ENCODE results near the gene PMCH.
"Not testable (repeated sequence)": the region's sequence is repeated elsewhere in the genome, so short reads cannot be mapped to it uniquely, and the experiment has no call there.

PMCH gene, protein sequence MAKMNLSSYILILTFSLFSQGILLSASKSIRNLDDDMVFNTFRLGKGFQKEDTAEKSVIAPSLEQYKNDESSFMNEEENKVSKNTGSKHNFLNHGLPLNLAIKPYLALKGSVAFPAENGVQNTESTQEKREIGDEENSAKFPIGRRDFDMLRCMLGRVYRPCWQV

DNA sequence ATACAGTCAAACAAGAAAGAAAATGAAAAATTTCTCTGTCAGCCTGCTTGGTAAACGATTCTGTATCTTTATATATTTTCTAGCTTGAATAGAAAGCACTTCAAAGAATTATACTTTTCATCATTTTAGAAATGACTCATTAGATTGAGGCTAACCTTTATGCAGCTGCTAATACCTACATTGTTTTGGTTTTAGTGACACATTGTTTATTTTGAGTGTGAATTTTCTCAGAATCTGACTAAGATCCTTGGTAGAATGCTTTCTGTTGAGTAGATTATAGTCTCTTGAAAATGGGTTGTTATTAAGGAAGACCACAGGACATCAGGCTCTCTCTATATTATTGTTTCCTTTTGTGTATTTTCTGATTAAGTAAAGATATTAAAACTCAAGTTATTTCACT lies at the start of gene PMCH:
TSS of gene PMCH (minus strand) at position 45 of the 400 bp plus-strand sequence. CDS start 63 bp downstream, outside the sequence.
- DNase-seq: no peak

DNA sequence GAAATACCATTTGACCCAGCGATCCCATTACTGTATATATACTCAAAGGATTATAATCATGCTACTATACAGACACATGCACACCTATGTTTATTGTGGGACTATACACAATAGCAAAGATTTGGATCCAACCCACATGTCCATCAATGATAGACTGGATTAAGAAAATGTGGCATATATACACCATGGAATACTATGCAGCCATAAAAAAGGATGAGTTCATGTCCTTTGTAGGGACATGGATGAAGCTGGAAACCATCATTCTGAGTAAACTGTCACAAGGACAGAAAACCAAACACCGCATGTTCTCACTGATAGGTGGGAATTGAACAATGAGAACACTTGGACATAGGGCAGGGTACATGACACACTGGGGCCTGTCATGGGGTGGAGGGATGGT lies 43.2 kb upstream of the PMCH start:
- DNase-seq: not testable (repeated sequence)

DNA sequence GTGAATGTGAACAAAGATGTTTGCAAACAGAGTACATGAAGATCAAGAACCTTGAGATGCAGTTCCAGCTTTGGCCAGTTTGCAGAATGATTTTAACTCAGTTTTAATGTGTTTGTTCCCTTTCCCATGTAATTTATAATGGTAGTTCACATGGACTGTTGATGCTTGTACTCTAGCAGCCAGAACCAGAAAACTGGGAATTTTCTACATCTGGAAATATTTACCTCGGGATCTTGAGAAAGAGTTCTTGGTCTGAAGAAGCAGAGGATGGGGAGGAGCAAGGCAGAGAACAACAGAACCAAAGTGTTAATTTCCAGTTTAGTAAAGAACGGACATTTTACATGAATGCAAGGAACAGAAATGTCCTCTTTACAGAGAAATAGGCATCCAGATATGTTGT lies 37.0 kb upstream of the PMCH start:
- DNase-seq: no peak

DNA sequence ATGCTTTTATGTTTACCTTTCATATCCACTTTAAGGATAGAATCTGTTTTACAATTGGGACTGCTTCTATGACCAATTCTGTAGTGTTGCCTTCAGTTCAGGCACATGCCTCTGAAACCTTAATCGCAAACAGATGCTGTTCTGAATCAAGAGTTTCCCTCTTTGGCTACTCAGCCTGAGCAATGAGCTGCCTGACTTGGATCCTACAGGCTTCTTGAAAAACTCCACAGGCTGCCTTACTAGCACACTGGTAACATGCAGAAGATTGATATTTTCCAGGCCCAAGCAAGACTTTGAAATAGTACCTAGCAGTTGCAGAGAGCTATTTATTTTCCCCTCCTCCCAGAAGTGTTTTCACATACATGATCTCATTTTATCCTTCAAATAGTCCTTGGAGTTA lies 34.8 kb upstream of the PMCH start:
- no peak for DNase-seq

DNA sequence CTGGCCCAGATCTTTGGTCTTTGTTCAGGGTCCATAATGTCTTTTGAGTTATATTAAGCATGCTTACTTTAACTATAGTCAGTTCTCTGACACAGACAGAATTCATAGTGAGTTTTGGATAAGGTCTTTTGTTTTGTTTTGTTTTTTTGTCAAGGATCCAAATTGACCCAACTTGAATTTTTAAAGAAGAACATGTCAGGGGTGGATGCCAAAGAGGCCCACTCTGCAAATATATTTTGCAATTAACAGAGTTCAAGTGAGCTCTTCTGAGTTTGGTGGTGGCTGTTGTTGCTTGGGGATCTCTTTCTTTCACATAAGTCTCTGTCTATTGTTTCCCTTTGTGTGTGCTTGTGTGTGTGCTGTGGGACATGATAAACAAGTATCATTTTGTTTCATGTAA lies 34.4 kb upstream of the PMCH start:
- DNase-seq: no peak

DNA sequence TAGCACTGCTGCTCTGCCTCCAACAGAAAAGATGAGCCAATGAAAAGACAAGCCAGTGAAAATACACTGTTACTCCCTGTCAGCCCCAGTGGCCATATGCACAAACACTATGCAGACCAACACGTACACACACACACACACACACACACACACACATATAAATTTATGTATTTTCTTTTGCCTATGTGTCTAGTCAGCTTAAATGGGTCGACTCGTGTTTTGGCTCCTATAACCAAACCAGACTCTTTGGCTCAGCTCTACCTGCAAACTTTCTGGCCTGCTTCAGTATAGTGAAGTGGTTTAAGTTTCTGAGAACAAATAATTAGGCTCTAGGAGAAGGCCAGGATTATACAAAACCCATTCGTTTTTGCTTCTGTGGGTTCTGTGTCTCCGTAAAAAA lies 30.3 kb upstream of the PMCH start:
- DNase-seq: no peak

DNA sequence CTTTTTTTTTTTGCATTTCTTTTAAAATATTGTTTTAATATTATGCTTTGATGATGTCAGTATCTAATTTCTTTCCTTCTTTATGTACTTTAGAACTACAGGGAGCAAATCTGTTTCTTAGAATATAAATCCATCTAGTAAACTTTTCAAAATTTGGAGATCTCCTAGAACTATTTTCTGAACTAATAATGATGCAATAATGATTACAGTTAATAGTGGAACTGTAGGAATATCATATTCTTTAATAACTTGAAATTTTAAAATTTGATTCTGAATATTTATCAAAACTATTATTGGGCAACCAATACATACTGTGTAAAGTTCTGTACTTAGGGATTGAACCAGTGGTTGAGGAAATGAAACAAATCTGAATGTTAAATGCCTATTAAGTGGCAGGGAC lies 23.1 kb upstream of the PMCH start:
- no peak for DNase-seq

DNA sequence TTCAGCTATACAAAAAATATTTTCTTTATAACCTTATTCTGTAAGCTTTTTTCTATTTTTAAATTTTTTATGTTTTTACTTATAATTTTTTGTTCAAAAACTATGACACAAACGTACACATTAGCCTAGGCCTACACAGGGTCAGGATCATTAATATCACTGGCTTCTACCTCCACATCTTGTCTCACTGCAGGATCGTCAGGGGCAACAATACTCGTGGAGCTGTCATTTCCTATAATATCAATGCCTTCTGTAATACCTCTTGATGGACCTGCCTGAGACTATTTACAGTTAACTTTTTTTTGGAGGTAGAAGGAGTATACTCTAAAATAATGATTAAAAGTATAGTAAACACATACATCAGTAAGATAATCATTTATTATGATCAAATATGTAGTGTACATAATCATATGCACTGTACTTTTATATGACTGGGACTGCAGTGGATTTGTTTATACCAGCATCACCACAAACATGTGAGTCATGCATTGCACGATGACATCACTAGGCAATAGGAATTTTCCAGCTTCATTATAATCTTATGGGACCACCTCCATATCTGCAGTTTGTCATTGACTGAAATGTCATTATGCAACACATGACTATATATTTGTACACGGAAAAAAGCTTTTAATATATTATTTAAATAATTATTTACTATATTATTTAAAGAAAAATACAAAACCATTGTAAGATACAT lies 18.5 kb upstream of the PMCH start:
- DNase-seq: no peak

DNA sequence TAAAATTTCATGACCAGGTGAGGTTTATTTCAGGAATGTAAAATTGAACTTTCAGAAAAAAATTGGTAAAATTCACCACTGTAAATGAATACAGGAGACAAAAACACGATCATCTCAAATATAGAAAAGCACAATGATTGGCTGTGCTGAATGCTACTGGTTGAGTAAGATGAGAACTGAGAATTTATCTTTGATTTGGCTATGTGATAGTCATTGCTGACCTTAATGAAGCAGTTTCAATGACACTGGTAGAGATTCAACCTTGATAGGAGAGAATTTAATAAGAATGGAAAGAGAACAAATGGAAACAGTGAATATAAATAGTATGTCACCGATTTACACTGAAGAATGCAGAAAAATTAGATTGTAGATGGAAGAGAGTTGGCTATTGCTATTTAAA lies 6.4 kb upstream of the PMCH start:
- DNase-seq: no peak

DNA sequence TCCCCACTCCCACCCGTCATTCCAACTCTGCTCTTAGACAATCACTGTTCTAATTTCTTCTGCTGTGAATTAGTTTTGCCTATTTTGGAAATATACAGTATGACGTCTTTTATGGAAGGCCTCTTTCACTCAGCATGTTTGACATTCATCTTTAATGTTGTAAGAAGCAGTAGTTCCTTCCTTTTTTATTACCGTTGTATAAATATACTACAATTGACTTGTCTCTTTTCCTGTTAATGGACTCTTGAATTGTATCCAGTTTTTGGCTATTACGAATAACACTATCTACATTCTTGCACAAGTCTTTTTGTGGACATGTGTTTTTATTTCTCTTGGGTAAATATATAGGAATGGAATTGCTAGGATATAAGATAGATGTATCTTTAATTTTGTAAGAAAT lies 4.9 kb upstream of the PMCH start:
- no peak for DNase-seq

DNA sequence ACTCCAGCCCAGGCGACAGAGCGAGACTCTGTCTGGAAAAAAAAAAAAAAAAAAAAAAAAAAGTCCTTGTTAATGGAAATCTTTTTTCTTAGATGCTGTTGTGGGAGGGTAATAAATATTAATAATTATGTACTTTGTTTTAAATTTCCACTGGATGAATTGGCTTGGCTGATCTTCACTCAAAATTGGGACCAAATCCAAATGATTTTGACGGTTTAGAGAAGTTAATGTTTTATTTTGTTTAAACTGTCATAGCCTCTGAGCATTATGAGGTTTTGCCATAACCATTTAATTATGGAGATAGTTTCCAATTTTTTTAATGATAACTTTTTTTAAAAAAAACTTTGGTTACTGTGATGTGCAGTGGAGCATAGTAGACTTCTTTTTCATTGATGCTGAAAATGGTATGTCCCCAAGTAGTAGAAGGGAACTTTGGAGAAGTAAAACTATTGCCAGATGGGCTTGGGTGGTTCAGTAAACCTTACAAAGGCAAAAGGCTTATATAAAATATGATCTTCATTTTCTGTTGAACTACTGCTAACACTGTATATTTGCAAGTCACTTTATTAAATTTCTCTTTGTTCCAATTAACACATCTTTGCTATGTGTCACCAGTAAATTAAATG lies 3.9 kb upstream of the PMCH start:
- DNase-seq: no peak

DNA sequence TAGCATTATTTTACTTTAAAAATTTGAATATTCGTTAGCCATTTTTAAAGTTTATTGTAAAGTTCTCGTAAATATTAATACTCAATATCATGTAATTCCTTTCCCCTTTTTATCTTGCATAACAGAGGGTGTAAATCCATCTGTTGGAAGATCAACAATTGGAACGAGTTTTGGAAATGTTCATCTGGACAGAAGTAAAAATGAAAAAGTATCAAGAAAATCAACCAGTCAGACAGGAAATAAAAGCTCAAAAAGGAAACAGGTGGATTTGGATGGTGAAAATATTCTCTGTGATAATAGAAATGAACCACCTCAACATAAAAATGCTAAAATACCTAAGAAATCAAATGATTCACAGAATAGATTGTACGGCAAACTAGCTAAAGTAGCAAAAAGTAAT lies 1.8 kb downstream of the PMCH start:
- no peak for DNase-seq

DNA sequence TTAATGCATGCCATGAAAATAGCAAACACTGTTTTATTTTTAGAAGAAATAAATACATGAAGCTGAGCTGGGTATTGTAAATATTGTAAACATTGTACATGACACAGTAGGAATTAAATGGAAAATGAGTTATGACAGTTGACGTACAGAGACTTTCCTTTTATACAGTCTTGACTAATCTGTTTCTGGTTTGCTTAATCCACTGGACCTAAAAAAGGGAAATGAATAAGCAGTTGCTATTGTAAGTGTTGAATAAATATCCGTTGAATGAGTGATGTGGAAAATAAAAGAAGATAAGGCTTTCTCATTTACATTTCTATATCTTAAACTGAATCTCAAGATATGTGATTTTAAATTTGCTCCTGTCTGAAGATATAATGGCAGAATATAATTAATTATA lies 15.0 kb downstream of the PMCH start:
- no peak for DNase-seq

DNA sequence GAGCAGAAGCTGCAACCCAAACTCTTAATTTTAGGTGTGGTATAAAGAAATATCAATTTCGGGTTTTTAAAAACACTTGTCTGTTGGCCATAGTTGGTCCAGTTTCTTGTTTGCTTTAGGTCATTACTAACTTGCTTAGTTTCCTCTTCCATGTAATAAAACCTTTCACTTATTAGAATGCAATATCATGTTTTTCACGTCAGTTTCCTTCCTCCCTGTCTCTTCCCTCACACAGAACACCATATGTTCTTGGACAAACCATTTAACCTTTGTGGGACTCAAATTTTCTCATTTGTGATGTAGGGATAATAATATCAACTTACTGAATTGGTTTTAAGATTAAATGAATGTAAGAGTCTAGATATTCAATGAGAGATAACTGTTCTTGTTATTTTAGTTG lies 22.9 kb downstream of the PMCH start:
- DNase-seq: no peak

DNA sequence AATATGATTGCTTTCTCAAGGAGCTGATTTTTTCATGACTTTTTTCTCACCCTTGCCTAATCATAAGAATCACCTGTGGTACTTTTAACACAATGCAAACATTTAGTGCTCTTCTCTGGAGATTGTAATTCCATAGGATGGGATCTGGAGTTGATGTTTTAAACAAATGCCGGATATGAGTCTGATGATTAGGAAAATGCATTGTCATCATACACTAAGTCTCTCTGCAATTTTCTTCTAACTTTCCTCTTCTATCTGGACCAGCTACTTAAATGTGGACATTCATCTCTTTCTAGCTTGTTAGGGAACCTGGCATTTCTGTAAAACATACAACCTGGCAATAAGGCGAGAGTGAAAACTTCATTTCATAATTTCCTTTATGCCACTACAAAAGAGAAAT lies 23.5 kb downstream of the PMCH start:
- DNase-seq: no peak

DNA sequence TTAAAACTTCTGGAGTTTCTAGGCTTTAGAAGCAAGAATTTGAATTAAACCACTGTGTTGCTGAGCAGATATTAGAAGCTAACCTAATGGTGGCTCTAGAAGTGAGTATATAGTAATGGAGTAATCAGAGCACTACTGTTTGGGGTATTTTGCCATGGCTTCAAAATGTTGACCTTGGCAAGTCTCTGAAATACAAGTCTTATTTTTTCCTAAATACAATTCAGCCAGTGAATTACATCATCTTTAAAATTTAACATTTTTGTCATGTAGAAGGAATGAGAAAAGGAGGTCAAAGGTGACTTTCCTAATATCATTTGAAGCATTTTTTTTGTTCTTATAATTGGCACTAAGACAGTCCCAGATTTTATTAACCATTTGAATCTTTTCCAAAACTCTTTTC lies 25.2 kb downstream of the PMCH start:
- DNase-seq: no peak

DNA sequence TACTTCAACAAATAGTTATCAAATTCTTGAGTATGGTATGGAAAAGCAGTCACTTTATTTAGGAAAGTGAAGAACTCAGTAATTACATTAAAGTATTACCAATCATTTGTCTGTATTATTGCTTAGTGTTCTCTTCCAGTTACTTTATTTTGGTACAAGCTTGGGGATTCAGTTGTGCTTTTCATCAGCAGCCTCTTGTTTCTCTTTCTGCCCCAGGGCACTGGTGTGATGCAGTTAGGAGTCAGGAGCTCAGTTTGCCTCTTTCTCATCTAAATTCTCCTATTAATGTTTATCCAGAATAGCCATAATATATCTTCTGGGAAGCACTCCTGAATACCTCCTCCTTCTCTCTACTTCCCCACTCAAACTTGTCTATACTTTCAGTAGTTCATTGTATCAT lies 25.7 kb downstream of the PMCH start:
- no peak for DNase-seq

DNA sequence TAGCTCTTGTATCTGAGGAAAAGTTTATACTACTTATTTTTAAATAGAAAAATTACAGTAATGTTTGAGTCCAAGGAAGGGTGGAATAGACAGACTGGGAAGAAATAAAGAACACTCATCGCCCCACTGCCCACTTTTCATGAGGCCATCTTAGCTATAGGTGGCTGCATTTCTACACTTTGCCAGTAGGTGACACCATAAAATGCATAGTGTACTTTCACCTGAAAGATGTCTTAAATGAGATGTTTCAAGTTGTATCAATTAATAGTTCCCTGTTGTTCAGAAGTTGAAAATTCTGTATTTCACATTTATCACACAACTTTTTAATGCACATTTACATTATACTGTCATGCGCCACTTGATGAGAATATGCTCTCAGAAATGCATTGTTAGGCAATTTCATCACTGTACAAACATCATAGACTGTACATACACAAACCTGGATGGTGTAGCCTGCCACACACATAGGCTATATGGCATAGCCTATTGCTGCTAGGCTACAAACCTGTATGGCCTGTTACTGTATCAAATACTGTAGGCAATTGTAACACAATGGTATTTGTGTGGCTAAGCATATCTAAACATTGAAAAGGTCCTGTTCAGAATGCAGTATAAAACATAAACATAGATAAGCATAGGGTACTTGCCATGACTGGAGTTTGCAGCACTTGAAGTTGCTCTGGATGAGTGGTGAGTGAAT lies 27.6 kb downstream of the PMCH start:
- no peak for DNase-seq

DNA sequence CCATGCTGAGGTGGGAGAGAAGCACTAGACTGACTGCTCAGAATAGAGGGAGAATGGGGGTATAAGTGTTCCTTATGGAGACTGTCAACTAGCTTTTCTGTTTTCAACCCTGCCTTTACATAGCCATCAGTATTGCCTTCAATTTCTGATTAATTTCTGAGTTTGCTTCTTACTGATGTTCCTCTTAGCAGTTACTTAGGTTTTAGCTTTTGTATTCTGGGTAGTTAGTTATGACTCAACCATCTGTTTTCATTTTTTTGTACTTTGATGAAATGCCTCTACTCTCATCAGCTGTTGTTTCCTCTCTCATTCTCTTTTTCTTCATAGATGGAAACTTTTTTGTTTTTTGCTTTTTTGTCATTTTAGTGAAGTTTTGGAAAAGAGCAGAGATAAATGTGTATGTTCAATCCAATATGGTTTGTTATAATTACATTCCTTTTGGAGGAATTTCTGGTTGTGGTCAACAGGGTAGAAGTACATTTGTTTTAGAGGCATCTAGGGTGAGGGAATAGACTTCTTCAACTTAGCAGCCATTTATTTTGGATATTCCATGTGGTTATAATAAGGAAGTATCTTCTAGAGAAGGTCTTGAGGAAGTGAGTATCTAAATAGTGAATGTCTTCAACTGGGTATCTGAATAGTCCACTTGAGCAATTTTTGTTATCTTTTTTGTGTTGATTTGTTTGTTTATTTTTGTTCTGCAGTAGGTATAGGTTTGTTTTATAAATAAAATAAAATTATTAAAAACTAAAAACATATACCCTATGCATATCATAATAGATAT lies 29.6 kb downstream of the PMCH start:
- no peak for DNase-seq

DNA sequence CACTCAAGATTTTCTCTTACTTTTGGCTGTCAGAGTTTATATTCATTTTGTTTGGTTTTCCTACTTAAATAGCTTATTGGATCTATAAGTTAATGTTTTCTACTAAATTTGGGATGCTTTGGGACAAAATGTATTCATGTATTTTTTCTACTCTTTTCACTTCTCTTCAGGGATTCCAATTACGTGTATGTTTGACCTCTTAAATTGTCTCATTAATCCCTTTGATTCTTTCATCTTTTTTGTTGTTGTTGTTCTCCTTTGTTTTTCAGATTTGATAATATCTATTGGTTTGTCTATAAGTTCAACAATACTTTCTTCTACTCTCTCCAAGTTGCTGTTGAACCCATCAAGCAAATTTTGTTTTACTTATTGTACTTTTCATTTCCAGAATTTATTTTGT lies 34.2 kb downstream of the PMCH start:
- DNase-seq: no peak

DNA sequence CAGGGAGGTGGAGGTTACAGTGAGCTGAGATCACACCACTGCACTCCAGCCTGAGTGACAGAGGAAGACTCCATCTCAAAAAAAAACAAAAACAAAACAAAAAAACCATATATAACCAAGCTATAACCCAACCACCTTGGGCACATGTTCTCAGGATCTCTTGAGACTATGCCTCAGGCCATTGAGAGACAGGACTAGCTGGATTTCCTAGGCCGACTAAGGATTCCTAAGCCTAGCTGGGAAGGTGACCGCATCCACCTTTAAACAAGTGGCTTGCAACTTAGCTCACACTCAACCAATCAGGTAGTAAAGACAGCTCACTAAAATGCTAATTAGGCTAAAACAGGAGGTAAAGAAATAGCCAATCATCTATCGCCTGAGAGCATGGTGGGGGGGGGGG lies 42.4 kb downstream of the PMCH start:
- DNase-seq: not testable (repeated sequence)

DNA sequence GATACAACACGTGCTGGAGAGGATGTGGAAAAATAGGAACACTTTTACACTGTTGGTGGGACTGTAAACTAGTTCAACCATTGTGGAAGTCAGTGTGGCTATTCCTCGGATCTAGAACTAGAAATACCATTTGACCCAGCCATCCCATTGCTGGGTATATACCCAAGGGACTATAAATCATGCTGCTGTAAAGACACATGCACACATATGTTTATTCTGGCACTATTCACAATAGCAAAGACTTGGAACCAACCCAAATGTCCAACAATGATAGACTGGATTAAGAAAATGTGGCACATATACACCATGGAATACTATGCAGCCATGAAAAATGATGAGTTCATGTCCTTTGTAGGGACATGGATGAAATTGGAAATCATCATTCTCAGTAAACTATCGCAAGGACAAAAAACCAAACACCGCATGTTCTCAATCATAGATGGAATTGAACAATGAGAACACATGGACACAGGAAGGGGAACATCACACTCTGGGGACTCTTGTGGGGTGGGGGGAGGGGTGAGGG lies 50.5 kb downstream of the PMCH start:
- not testable (repeated sequence) for DNase-seq
